WTC11 (cell line): ENCODE data around the gene DGKG.

Experiments
- CREB1 ChIP-seq: sonication (generic); formaldehyde crosslinking; IDR thresholded peaks from 2 replicates; pipeline ENCODE4 v1.8.0; 2023; ENCODE audit warnings: mild to moderate bottlenecking, missing genetic modification reagents
- ESRRA ChIP-seq: sonication (generic); formaldehyde crosslinking; IDR thresholded peaks from 2 replicates; pipeline ENCODE4 v1.8.1; 2022; ENCODE audit warnings: mild to moderate bottlenecking, missing genetic modification reagents, borderline replicate concordance
- ETV6 ChIP-seq: sonication (generic); formaldehyde crosslinking; IDR thresholded peaks from 2 replicates; pipeline ENCODE4 v1.8.1; 2022; ENCODE audit warnings: mild to moderate bottlenecking, missing genetic modification reagents
- FOXK1 ChIP-seq: sonication (generic); formaldehyde crosslinking; IDR thresholded peaks from 2 replicates; pipeline ENCODE4 v1.8.0; 2022; ENCODE audit warnings: mild to moderate bottlenecking, moderate library complexity, missing genetic modification reagents
- NR2C2 ChIP-seq: sonication (generic); formaldehyde crosslinking; IDR thresholded peaks from 2 replicates; pipeline ENCODE4 v1.8.0; 2022; ENCODE audit warnings: mild to moderate bottlenecking, missing genetic modification reagents
- RELA ChIP-seq: sonication (generic); formaldehyde crosslinking; IDR thresholded peaks from 2 replicates; pipeline ENCODE4 v1.8.1; 2022; ENCODE audit warnings: missing genetic modification reagents, mild to moderate bottlenecking, borderline replicate concordance
- SP1 ChIP-seq: sonication (generic); formaldehyde crosslinking; conservative IDR thresholded peaks from 2 replicates; pipeline ENCODE4 v1.8.1; 2022; ENCODE audit warnings: missing genetic modification reagents
- ZNF416 ChIP-seq: fragments of 250-450 bp; sonication (Bioruptor Pico); IDR thresholded peaks from 2 replicates; pipeline ENCODE4 v1.9.0; 2021; ENCODE audit warnings: mild to moderate bottlenecking, inconsistent platforms
- ZNF671 ChIP-seq: fragments of 250-450 bp; sonication (Bioruptor Pico); IDR thresholded peaks from 2 replicates; pipeline ENCODE4 v1.8.0; 2021; ENCODE audit warnings: mild to moderate bottlenecking
- TF ChIP-seq, protein P1 (sequence below): sonication (generic); formaldehyde crosslinking; IDR thresholded peaks from 2 replicates; pipeline ENCODE4 v1.8.1; 2022; ENCODE audit warnings: mild to moderate bottlenecking, missing genetic modification reagents, moderate library complexity, borderline replicate concordance
- TF ChIP-seq, protein P2 (sequence below): fragments of 200-600 bp; IDR thresholded peaks from 2 replicates; pipeline ENCODE4 v1.8.0; 2022; ENCODE audit warnings: antibody characterized with exemption
- TF ChIP-seq, protein P3 (sequence below): sonication (generic); formaldehyde crosslinking; IDR thresholded peaks from 2 replicates; pipeline ENCODE4 v1.8.0; 2022; ENCODE audit warnings: mild to moderate bottlenecking, missing genetic modification reagents
- TF ChIP-seq, protein P4 (sequence below): sonication (generic); formaldehyde crosslinking; IDR thresholded peaks from 2 replicates; pipeline ENCODE4 v1.8.0; 2023; ENCODE audit warnings: mild to moderate bottlenecking, missing genetic modification reagents
- TF ChIP-seq, protein P5 (sequence below): sonication (generic); formaldehyde crosslinking; IDR thresholded peaks from 2 replicates; pipeline ENCODE4 v1.8.0; 2022; ENCODE audit warnings: mild to moderate bottlenecking, missing genetic modification reagents

DNA sequence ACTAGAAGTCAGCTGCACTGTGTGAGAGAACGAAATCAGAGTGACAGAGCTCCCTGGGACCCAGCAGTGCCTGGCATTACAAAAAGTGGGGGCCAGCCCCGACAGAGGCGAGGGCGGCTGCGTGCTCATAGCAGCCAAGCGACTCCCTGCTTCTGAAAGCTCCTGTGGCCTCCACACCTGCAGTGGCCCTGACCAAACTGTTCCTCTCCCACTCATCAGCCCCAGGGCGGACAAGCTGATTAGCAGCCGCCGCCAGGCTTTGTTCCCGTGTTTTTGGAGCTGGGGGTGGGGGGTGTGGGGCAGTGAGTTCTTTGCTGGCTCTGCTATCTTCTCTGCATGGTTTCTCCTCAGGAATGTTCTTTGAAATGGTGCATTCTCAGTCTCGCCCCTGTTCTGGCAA lies 58.1 kb downstream of the DGKG start:
- TF ChIP-seq ZNF671 (CRISPR knock-in tag) (no peak), FOXK1 (CRISPR knock-in tag) (no peak), NR2C2 (CRISPR knock-in tag) (no peak), CREB1 (CRISPR knock-in tag) (no peak), SP1 (CRISPR knock-in tag) (no peak), ZNF416 (CRISPR knock-in tag) (no peak), ETV6 (CRISPR knock-in tag) (no peak), RELA (CRISPR knock-in tag) (no peak), ESRRA (CRISPR knock-in tag) (no peak)
- TF ChIP-seq, protein P1, sequence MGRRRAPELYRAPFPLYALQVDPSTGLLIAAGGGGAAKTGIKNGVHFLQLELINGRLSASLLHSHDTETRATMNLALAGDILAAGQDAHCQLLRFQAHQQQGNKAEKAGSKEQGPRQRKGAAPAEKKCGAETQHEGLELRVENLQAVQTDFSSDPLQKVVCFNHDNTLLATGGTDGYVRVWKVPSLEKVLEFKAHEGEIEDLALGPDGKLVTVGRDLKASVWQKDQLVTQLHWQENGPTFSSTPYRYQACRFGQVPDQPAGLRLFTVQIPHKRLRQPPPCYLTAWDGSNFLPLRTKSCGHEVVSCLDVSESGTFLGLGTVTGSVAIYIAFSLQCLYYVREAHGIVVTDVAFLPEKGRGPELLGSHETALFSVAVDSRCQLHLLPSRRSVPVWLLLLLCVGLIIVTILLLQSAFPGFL (CRISPR knock-in tag), result no peak
- TF ChIP-seq, protein P2, sequence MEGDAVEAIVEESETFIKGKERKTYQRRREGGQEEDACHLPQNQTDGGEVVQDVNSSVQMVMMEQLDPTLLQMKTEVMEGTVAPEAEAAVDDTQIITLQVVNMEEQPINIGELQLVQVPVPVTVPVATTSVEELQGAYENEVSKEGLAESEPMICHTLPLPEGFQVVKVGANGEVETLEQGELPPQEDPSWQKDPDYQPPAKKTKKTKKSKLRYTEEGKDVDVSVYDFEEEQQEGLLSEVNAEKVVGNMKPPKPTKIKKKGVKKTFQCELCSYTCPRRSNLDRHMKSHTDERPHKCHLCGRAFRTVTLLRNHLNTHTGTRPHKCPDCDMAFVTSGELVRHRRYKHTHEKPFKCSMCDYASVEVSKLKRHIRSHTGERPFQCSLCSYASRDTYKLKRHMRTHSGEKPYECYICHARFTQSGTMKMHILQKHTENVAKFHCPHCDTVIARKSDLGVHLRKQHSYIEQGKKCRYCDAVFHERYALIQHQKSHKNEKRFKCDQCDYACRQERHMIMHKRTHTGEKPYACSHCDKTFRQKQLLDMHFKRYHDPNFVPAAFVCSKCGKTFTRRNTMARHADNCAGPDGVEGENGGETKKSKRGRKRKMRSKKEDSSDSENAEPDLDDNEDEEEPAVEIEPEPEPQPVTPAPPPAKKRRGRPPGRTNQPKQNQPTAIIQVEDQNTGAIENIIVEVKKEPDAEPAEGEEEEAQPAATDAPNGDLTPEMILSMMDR, result no peak
- TF ChIP-seq, protein P3, sequence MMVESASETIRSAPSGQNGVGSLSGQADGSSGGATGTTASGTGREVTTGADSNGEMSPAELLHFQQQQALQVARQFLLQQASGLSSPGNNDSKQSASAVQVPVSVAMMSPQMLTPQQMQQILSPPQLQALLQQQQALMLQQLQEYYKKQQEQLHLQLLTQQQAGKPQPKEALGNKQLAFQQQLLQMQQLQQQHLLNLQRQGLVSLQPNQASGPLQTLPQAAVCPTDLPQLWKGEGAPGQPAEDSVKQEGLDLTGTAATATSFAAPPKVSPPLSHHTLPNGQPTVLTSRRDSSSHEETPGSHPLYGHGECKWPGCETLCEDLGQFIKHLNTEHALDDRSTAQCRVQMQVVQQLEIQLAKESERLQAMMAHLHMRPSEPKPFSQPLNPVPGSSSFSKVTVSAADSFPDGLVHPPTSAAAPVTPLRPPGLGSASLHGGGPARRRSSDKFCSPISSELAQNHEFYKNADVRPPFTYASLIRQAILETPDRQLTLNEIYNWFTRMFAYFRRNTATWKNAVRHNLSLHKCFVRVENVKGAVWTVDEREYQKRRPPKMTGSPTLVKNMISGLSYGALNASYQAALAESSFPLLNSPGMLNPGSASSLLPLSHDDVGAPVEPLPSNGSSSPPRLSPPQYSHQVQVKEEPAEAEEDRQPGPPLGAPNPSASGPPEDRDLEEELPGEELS (CRISPR knock-in tag), result no peak
- TF ChIP-seq, protein P4, sequence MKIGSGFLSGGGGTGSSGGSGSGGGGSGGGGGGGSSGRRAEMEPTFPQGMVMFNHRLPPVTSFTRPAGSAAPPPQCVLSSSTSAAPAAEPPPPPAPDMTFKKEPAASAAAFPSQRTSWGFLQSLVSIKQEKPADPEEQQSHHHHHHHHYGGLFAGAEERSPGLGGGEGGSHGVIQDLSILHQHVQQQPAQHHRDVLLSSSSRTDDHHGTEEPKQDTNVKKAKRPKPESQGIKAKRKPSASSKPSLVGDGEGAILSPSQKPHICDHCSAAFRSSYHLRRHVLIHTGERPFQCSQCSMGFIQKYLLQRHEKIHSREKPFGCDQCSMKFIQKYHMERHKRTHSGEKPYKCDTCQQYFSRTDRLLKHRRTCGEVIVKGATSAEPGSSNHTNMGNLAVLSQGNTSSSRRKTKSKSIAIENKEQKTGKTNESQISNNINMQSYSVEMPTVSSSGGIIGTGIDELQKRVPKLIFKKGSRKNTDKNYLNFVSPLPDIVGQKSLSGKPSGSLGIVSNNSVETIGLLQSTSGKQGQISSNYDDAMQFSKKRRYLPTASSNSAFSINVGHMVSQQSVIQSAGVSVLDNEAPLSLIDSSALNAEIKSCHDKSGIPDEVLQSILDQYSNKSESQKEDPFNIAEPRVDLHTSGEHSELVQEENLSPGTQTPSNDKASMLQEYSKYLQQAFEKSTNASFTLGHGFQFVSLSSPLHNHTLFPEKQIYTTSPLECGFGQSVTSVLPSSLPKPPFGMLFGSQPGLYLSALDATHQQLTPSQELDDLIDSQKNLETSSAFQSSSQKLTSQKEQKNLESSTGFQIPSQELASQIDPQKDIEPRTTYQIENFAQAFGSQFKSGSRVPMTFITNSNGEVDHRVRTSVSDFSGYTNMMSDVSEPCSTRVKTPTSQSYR, result no peak
- TF ChIP-seq, protein P5, sequence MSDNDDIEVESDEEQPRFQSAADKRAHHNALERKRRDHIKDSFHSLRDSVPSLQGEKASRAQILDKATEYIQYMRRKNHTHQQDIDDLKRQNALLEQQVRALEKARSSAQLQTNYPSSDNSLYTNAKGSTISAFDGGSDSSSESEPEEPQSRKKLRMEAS (CRISPR knock-in tag), result no peak
